ENCODE measurements around the gene MRC1. TPM values are rescaled to one million over a fixed set of nuclear protein-coding genes. Genes with fewer than 3 reads are reported as not detected.

Gene MRC1
- total RNA-seq, 1 experiment from 2014 or later: 0.07 TPM

DNA sequence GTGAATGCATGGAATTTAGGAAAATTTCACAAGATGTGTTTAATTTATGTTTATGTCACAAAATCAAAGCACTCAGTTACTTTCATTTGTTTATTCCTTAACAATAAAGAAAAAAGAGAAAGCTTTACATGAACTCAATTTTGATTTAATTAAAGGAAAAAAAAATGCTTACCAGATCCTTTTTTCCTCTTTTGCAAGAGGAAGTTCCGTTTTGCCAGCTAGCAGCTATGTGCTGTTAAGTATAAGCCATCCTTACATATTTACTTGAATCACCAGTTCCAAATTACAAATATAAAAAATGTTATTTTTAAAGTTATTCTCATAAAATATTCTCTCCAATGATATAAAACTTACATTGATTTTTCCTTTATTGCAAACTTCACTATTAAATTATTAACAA lies 12.7 kb downstream of the MRC1 start:
- intact Hi-C loops (cut with micrococcal nuclease; ENCODE audit: unreplicated experiment): no loop called here
- no peak for DNase-seq
- Histone ChIP-seq H3K27me3 (ENCODE audit: insufficient read depth, low read depth) (no peaks in the 10 kb centered on the region), H3K4me2 (no peak overlapping the region), H3K9me3 (ENCODE audit: insufficient read depth, low read depth) (no peaks in the 10 kb centered on the region), H3K27ac (no peak overlapping the region), H3K4me3 (no peak overlapping the region), H3K79me2 (ENCODE audit: low read depth) (no peaks in the 10 kb centered on the region), H3F3A (ENCODE audit: insufficient read depth, low read depth) (no peaks in the 10 kb centered on the region), H3K36me3 (ENCODE audit: low read depth) (no peaks in the 10 kb centered on the region), H2AFZ (no peak overlapping the region), H3K9me2 (ENCODE audit: insufficient read depth) (no peaks in the 10 kb centered on the region), H3K4me1 (replicated peaks; ENCODE audit: insufficient read depth) (no peaks in the 10 kb centered on the region), H4K20me1 (ENCODE audit: insufficient read depth) (no peaks in the 10 kb centered on the region)
- no TSS peak for BruUV-seq (replicated peaks)
- CTCF ChIA-PET: no interaction called here
- POLR2A ChIA-PET (ENCODE audit: unreplicated experiment): no interaction called here
- TF ChIP-seq EZH2 (IDR thresholded peaks at IDR 0.05; ENCODE audit: low read depth) (no peak), CTCF (conservative IDR thresholded peaks at IDR 0.05) (no peak)

- no peaks in the 10 kb centered on the region for H3F3A ChIP-seq (ENCODE audit: insufficient read depth, low read depth)
- H3K27ac ChIP-seq: no peak overlapping the region
- no peak overlapping the region for H2AFZ ChIP-seq
- no peaks in the 10 kb centered on the region for H3K27me3 ChIP-seq (ENCODE audit: insufficient read depth, low read depth)
- H3K9me2 ChIP-seq (ENCODE audit: insufficient read depth): no peaks in the 10 kb centered on the region
- no peaks in the 10 kb centered on the region for H3K36me3 ChIP-seq (ENCODE audit: low read depth)
- POLR2A ChIA-PET (ENCODE audit: unreplicated experiment): no interaction called here
- no peaks in the 10 kb centered on the region for H3K79me2 ChIP-seq (ENCODE audit: low read depth)
- H3K4me3 ChIP-seq: no peak overlapping the region
- CTCF ChIA-PET: no interaction called here
- peaks cover 9% of the 10 kb centered on the region for H3K4me1 ChIP-seq (replicated peaks; ENCODE audit: insufficient read depth)
- TF ChIP-seq CTCF (conservative IDR thresholded peaks at IDR 0.05): no peak
- no peak for TF ChIP-seq EZH2 (IDR thresholded peaks at IDR 0.05; ENCODE audit: low read depth)
- no peaks in the 10 kb centered on the region for H4K20me1 ChIP-seq (ENCODE audit: insufficient read depth)
- intact Hi-C loops (cut with micrococcal nuclease; ENCODE audit: unreplicated experiment): no loop called here
- no peak for DNase-seq
- H3K4me2 ChIP-seq: no peak overlapping the region
- H3K9me3 ChIP-seq (ENCODE audit: insufficient read depth, low read depth): no peaks in the 10 kb centered on the region
- no TSS peak for BruUV-seq (replicated peaks)
Observed at GRCh38 chr10:17831341-17831740, 22.2 kb downstream of the MRC1 start.

DNA sequence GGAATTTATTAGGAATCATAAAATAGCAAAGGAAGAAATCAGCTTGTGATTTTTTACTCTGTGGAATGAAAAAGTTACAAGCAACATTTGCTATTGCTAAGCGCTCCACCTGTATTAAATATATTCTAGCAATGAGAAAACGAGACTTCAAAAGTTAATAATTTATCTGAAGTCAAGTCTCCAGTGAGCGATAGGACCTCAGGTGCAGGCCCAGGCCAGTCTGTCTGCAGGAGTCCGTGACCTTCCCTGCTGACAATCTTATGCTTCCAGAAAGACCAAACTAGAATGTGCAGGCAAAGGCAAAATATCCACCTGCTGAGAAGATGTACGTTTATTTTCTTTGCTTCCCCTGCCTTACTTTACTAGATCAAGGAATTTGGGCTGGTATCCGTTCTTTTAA lies 22.7 kb downstream of the MRC1 start:
- Histone ChIP-seq H3K27ac (no peak overlapping the region), H3K4me2 (no peak overlapping the region), H3K27me3 (ENCODE audit: insufficient read depth, low read depth) (no peaks in the 10 kb centered on the region), H3F3A (ENCODE audit: insufficient read depth, low read depth) (no peaks in the 10 kb centered on the region), H3K9me3 (ENCODE audit: insufficient read depth, low read depth) (no peaks in the 10 kb centered on the region), H3K36me3 (ENCODE audit: low read depth) (no peaks in the 10 kb centered on the region), H3K79me2 (ENCODE audit: low read depth) (no peaks in the 10 kb centered on the region), H3K4me3 (no peak overlapping the region), H3K4me1 (replicated peaks; ENCODE audit: insufficient read depth) (peaks cover 9% of the 10 kb centered on the region), H4K20me1 (ENCODE audit: insufficient read depth) (no peaks in the 10 kb centered on the region), H3K9me2 (ENCODE audit: insufficient read depth) (no peaks in the 10 kb centered on the region), H2AFZ (no peak overlapping the region)
- POLR2A ChIA-PET (ENCODE audit: unreplicated experiment): no interaction called here
- no TSS peak for BruUV-seq (replicated peaks)
- no peak for TF ChIP-seq EZH2 (IDR thresholded peaks at IDR 0.05; ENCODE audit: low read depth)
- TF ChIP-seq CTCF (conservative IDR thresholded peaks at IDR 0.05): no peak
- CTCF ChIA-PET: no interaction called here
- no peak for DNase-seq
- intact Hi-C loops (cut with micrococcal nuclease; ENCODE audit: unreplicated experiment): no loop called here
